ENCODE measurements around the gene GJC2. TPM values are rescaled to one million over a fixed set of nuclear protein-coding genes. Genes with fewer than 3 reads are reported as not detected.
A peak's percentile ranks its signal among the peaks of the same experiment; 100 is the strongest.
"Not testable (repeated sequence)": the region's sequence is repeated elsewhere in the genome, so short reads cannot be mapped to it uniquely, and the experiment has no call there.

Gene GJC2
- polyA plus RNA-seq, 1 experiment = 1.2 TPM

DNA sequence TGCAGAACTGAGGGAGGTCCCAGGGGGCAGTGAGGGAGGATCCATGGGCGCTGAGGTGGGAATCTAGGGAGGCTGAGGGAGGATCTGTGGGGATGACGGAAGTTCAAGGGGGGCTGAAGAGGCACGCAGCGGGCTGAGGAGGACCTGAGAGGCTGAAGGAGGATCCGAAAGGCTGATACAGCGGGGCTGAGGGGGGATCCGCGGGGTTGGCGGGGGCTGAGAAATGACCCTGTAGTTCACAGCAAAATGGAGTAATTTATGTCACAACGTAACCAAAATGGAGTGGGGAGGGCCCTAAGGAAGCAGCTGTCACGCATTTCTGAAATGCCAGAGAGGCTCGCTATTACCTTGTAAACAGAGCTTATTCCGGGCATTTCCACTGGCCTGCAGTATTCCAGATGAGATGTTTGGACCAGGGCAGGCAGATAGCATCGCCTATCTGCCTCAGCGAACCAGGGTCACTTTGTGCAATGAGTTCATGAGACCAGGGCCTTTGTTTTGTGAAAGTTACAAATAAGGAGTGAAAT, 39.7 kb upstream of the GJC2 start:
- TF ChIP-seq, protein P1, sequence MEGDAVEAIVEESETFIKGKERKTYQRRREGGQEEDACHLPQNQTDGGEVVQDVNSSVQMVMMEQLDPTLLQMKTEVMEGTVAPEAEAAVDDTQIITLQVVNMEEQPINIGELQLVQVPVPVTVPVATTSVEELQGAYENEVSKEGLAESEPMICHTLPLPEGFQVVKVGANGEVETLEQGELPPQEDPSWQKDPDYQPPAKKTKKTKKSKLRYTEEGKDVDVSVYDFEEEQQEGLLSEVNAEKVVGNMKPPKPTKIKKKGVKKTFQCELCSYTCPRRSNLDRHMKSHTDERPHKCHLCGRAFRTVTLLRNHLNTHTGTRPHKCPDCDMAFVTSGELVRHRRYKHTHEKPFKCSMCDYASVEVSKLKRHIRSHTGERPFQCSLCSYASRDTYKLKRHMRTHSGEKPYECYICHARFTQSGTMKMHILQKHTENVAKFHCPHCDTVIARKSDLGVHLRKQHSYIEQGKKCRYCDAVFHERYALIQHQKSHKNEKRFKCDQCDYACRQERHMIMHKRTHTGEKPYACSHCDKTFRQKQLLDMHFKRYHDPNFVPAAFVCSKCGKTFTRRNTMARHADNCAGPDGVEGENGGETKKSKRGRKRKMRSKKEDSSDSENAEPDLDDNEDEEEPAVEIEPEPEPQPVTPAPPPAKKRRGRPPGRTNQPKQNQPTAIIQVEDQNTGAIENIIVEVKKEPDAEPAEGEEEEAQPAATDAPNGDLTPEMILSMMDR (IDR thresholded peaks at IDR 0.05; ENCODE audit: low read depth, low read length) = no peak
- peak overlapping the region; percentile 57 for H3K27ac ChIP-seq (ENCODE audit: low read depth, low read length)
- ChIA-PET CTCF (interaction anchor here (0.6 to 2.7 kb wide), 6 partner anchors 9 to 360 kb away, joined by 3 to 20 read pairs (median 4); partner anchors contain the start of gene IBA57), POLR2A (interaction anchor here (0.6 to 1.6 kb wide), 2 partner anchors 30 to 105 kb away, joined by 4 to 7 read pairs; partner anchors contain the start of gene GUK1)
- H3K27me3 ChIP-seq (ENCODE audit: control insufficient read depth, insufficient read depth, low read length) = no peaks in the 10 kb centered on the region
- H3K9me3 ChIP-seq (ENCODE audit: control insufficient read depth, insufficient read depth, low read length) = no peaks in the 10 kb centered on the region; the same call in 1 of the 2 replicates
- H3K4me3 ChIP-seq (ENCODE audit: low read depth, low read length) = peak overlapping the region; percentile 97
- no peak for DNase-seq (ENCODE audit: low read depth, low spot score)

DNA sequence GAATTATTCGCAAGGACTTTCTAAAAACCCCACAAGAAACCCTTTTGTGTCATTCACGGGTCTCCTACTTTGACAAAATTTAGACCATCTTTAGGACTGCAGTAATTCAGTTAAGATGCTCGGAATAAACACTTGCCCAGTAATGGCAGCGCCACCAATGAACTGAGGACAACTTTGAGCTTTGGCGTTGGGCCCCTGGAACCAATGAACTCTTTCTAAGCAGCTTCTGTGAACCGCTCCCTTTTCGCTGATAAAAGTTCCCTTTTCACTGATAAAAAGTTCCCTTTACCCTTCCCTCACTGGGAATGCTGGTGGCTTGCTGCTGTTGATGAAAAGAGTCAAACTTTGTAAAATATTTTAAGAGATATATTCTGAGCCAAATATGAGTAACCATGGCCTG, 39.2 kb upstream of the GJC2 start:
- Histone ChIP-seq H3K4me3 (ENCODE audit: low read depth, low read length) (no peak overlapping the region), H3K27me3 (ENCODE audit: control insufficient read depth, insufficient read depth, low read length) (no peaks in the 10 kb centered on the region), H3K27ac (ENCODE audit: low read depth, low read length) (no peak overlapping the region), H3K9me3 (ENCODE audit: control insufficient read depth, insufficient read depth, low read length) (no peaks in the 10 kb centered on the region; the same call in 1 of the 2 replicates)
- no peak for DNase-seq (ENCODE audit: low read depth, low spot score)
- ChIA-PET CTCF (interaction anchor here (1.1 to 2.7 kb wide), 5 partner anchors 8 to 348 kb away, joined by 3 to 20 read pairs (median 4); partner anchors contain the start of gene IBA57), POLR2A (interaction anchor here (1.6 kb wide), 1 partner anchor 30 kb away, joined by 7 read pairs; the partner anchor contains the start of gene GUK1)
- TF ChIP-seq, protein P1 (IDR thresholded peaks at IDR 0.05; ENCODE audit: low read depth, low read length) = no peak

DNA sequence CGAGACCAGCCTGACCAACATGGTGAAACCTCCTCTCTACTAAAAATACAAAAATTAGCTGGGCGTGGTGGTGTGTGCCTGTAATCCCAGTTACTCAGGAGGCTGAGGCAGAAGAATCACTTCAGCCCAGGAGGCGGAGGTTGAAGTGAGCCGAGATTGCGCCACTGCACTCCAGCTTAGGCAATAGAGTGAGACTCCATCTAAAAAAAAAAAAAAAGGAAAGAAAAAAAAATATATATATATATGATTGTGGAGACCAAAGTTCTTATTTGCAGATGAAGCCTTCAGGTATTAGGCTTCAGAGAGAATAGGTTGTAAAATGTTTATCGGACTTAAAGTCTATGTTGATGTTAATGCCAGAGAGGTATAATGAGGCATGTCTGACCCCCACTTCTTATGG, 38.4 kb upstream of the GJC2 start:
- POLR2A ChIA-PET; H3K27ac ChIP-seq (ENCODE audit: low read depth, low read length); H3K4me3 ChIP-seq (ENCODE audit: low read depth, low read length); DNase-seq (ENCODE audit: low read depth, low spot score); H3K27me3 ChIP-seq (ENCODE audit: control insufficient read depth, insufficient read depth, low read length); H3K9me3 ChIP-seq (ENCODE audit: control insufficient read depth, insufficient read depth, low read length): not testable (repeated sequence)
- CTCF ChIA-PET = interaction anchor here (1.1 to 2.7 kb wide), 2 partner anchors 19 to 54 kb away, joined by 3 to 20 read pairs; partner anchors contain the start of gene IBA57

DNA sequence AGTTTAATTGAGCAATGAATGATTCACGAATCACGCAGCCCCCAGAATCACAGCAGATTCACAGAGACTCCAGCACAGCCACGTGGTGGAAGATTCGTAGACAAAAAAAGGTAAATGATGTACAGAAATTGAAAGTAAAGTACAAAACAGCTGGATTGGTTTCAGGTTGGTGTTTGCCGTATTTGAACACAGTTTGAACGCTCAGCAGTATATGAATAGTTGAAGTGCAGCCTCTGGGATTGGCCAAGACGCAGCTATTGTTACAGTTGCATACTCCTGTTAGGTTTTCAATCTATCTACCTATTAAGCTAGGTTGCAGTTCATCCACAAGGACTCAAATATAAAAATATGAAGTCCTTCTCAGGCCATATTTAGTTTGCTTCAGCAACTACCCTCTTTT, 37.6 kb upstream of the GJC2 start:
- H3K27ac ChIP-seq (ENCODE audit: low read depth, low read length) = no peak overlapping the region
- no peak overlapping the region for H3K4me3 ChIP-seq (ENCODE audit: low read depth, low read length)
- no peak for DNase-seq (ENCODE audit: low read depth, low spot score)
- no peaks in the 10 kb centered on the region for H3K27me3 ChIP-seq (ENCODE audit: control insufficient read depth, insufficient read depth, low read length)
- TF ChIP-seq, protein P1 (IDR thresholded peaks at IDR 0.05; ENCODE audit: low read depth, low read length) = no peak
- POLR2A ChIA-PET = no interaction called here
- peaks cover 1% of the 10 kb centered on the region; the same call in 1 of the 2 replicates for H3K9me3 ChIP-seq (ENCODE audit: control insufficient read depth, insufficient read depth, low read length)
- CTCF ChIA-PET = interaction anchor here (1.7 kb wide), 1 partner anchor 19 kb away, joined by 8 read pairs; no protein-coding TSS in a partner anchor

DNA sequence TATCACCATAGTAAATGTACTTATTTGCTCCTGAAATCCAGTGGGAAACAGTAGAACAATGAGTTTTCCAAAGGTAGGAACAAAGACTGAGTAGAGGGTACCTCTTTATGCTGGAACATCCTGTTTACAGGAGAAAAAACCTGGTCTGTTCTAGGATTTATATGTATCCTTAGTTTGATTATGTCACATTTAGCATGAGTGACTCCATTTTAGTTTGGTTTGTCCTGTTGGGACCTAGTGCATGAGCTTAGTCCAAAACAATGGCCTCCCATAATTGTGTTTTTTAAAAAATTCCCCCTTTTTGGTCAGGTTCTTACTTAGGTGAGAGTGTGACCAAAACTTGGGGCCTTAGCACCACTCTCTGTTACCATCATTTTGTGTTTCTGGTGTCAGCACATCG, 37.1 kb upstream of the GJC2 start:
- ChIA-PET CTCF (interaction anchor here (1.7 kb wide), 1 partner anchor 18 kb away, joined by 8 read pairs; no protein-coding TSS in a partner anchor), POLR2A (no interaction called here)
- DNase-seq (ENCODE audit: low read depth, low spot score) = no peak
- Histone ChIP-seq H3K9me3 (ENCODE audit: control insufficient read depth, insufficient read depth, low read length) (peaks cover 3% of the 10 kb centered on the region; the same call in 1 of the 2 replicates), H3K27me3 (ENCODE audit: control insufficient read depth, insufficient read depth, low read length) (no peaks in the 10 kb centered on the region), H3K27ac (ENCODE audit: low read depth, low read length) (no peak overlapping the region), H3K4me3 (ENCODE audit: low read depth, low read length) (no peak overlapping the region)
- TF ChIP-seq, protein P1 (IDR thresholded peaks at IDR 0.05; ENCODE audit: low read depth, low read length) = no peak

Data from AG04450 (cell line).